Measurements from ENCODE around the gene IRX2.

The IRX2 gene

DNA sequence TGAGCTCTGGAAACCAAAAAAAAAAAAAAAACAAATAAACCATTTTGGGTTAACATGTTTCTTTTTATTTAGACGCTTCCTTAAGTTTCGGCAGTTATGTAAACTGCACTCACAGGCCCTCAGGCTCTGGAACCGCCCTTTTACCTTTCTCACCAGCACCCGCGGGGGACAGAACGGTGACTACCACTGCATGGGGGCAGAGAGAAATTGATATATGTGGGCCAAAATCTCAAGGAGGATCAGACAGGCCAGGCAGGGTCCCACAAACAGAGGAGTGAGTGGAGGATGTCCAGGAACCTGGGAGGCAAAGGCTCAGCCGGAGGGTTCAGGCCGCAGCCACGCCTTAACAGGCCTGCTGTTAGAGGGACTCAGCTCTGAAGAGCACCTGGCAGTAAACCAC lies 54.4 kb downstream of the IRX2 start:
- no peak for DNase-seq (ENCODE audit: low read depth, low spot score)

Data from activated naive CD8-positive, alpha-beta T cell treated with anti-CD3 and anti-CD28 coated beads, Interleukin-2, amount 50 U/mL, for 16 hours (primary cell).